HCT116 (cell line): ENCODE results near the gene SDK2. TPM values are rescaled to one million over a fixed set of nuclear protein-coding genes. Genes with fewer than 3 reads are reported as not detected.

Source experiments
- ATAC-seq: fragments of 200-7000 bp; cut with Tn5 transposase; 2 replicates; pipeline ENCODE4 v1.9.1; 2020; ENCODE audit warnings: mild to moderate bottlenecking, moderate library complexity
- BruUV-seq: library from RNA; stranded (reverse); fragments of 400-500 nt; replicated peaks from 2 replicates; lab custom pipeline; 2021; lab: Mats Ljungman, UMichigan
- CTCF ChIA-PET: fragments of 300-600 bp; sonication (Branson Sonifier 250); formaldehyde crosslinking; loops from one replicate; lab custom pipeline; 2021; ENCODE audit warnings: antibody characterized with exemption; lab: Charles Lee
- POLR2A ChIA-PET: fragments of 300-600, 350-600 bp; sonication (Branson Sonifier 250); formaldehyde crosslinking; loops from one replicate; lab custom pipeline; 2021; ENCODE audit warnings: antibody characterized with exemption; lab: Charles Lee
- RAD21 ChIA-PET, 2 experiments: fragments of 300-600 bp; sonication (Branson Sonifier 250); formaldehyde crosslinking; loops; one replicate each; lab custom pipeline; 2023; ENCODE audit warnings: low total read pairs in 2 of 2; ENCODE audit not compliant: uncharacterized antibody in 2 of 2, unreplicated experiment in 2 of 2, low non-redundant PET in 1 of 2; lab: Charles Lee
- DNase-seq: peaks from one replicate; pipeline ENCODE4 v3.0.0-alpha.2; 2010; ENCODE audit warnings: low read depth, low spot score
- H2AFZ ChIP-seq: fragments of 200-600 bp; shearing (Covaris generic), sonication (generic); 2 replicates; pipeline ENCODE4 v1.6.1; 2017; ENCODE audit warnings: low read depth, mixed run types, mixed read lengths, antibody characterized with exemption, low read length; ENCODE audit not compliant: poor library complexity, severe bottlenecking
- H3K27ac ChIP-seq: 2 replicates; pipeline ENCODE4 v1.5.1; 2012; ENCODE audit warnings: low read depth, low read length
- H3K27me3 ChIP-seq: fragments of 200-600 bp; sonication (generic); 2 replicates; pipeline ENCODE4 v1.6.1; 2016; ENCODE audit warnings: mixed run types, low read length, mixed read lengths; ENCODE audit not compliant: insufficient read depth
- H3K36me3 ChIP-seq, 2 experiments: fragments of 200-500 bp in 1 of 2; fragments of 200-600 bp in 1 of 2; sonication (Bioruptor generic) in 1 of 2; sonication (generic) in 1 of 2; 2 replicates each; pipeline versions ENCODE4 v1.5.1 to v1.6.1; 2014 to 2016; ENCODE audit warnings: low read length in 2 of 2, inconsistent platforms in 1 of 2, mixed read lengths in 1 of 2, mixed run types in 1 of 2; ENCODE audit not compliant: insufficient read depth in 2 of 2, control insufficient read depth in 1 of 2
- H3K4me1 ChIP-seq, 2 experiments: fragments of 200-600 bp in 1 of 2; sonication (generic) in 1 of 2; 2 replicates each; pipeline versions ENCODE4 v1.5.1 to v1.6.1; 2012 to 2017; ENCODE audit warnings: low read length in 2 of 2, inconsistent platforms in 1 of 2, mild to moderate bottlenecking in 1 of 2, mixed read lengths in 1 of 2, mixed run types in 1 of 2, moderate library complexity in 1 of 2; ENCODE audit not compliant: insufficient read depth in 2 of 2, control insufficient read depth in 1 of 2
- H3K4me2 ChIP-seq: fragments of 200-600 bp; sonication (generic); 2 replicates; pipeline ENCODE4 v1.6.1; 2017; ENCODE audit warnings: mixed run types, low read length, mixed read lengths
- H3K4me3 ChIP-seq, 2 experiments: fragments of 200-600 bp in 1 of 2; sonication (generic) in 1 of 2; replicated peaks in 1 of 2; 2 replicates each; pipeline ENCODE4 v1.5.1; 2011 to 2016; ENCODE audit warnings: low read length in 2 of 2, control low read depth in 1 of 2, low read depth in 1 of 2, mild to moderate bottlenecking in 1 of 2, mixed read lengths in 1 of 2, mixed run types in 1 of 2
- H3K79me2 ChIP-seq: fragments of 200-600 bp; sonication (generic); 2 replicates; pipeline ENCODE4 v1.6.1; 2017; ENCODE audit warnings: mild to moderate bottlenecking, mixed run types, low read length, moderate library complexity, mixed read lengths; ENCODE audit not compliant: insufficient read depth
- H3K9ac ChIP-seq: fragments of 200-600 bp; sonication (generic); 2 replicates; pipeline ENCODE4 v1.6.1; 2016; ENCODE audit warnings: low read length, mixed read lengths
- H3K9me2 ChIP-seq: fragments of 200-600 bp; sonication (generic), shearing (Covaris generic); 2 replicates; pipeline ENCODE4 v1.6.1; 2017; ENCODE audit warnings: mixed run types, mild to moderate bottlenecking, moderate library complexity; ENCODE audit not compliant: insufficient read depth
- H3K9me3 ChIP-seq, 2 experiments: fragments of 200-500 bp in 1 of 2; fragments of 200-600 bp in 1 of 2; sonication (Bioruptor generic) in 1 of 2; sonication (generic) in 1 of 2; 2 replicates each; pipeline ENCODE4 v1.6.1; 2014 to 2017; ENCODE audit warnings: low read length in 2 of 2, mixed read lengths in 2 of 2, inconsistent platforms in 1 of 2, low read depth in 1 of 2, mild to moderate bottlenecking in 1 of 2, mixed run types in 1 of 2, moderate library complexity in 1 of 2; ENCODE audit not compliant: control insufficient read depth in 1 of 2, insufficient read depth in 1 of 2
- H4K20me1 ChIP-seq: fragments of 200-600 bp; sonication (generic), shearing (Covaris generic); 2 replicates; pipeline ENCODE4 v1.6.1; 2017; ENCODE audit warnings: mixed run types, mild to moderate bottlenecking, moderate library complexity; ENCODE audit not compliant: insufficient read depth
- CBX3 ChIP-seq: IDR thresholded peaks from 2 replicates; pipeline ENCODE4 v1.6.1; 2012; ENCODE audit warnings: low read depth
- CEBPB ChIP-seq: IDR thresholded peaks from 2 replicates; pipeline ENCODE4 v1.6.1; 2012; ENCODE audit warnings: low read depth
- CTCF ChIP-seq, 3 experiments: fragments of 200-600 bp in 1 of 3; sonication (generic) in 1 of 3; IDR thresholded peaks in 2 of 3; conservative IDR thresholded peaks in 1 of 3; 2 replicates each; pipeline ENCODE4 v1.5.1; 2012 to 2017; ENCODE audit warnings: low read depth in 2 of 3, low read length in 2 of 3, antibody characterized with exemption in 1 of 3, borderline replicate concordance in 1 of 3, control low read depth in 1 of 3, mild to moderate bottlenecking in 1 of 3, mixed read lengths in 1 of 3, mixed run types in 1 of 3, moderate library complexity in 1 of 3; ENCODE audit not compliant: insufficient read depth in 1 of 3
- EGR1 ChIP-seq: IDR thresholded peaks from 2 replicates; pipeline ENCODE4 v1.6.1; 2012; ENCODE audit warnings: low read depth
- ELF1 ChIP-seq: IDR thresholded peaks from 2 replicates; pipeline ENCODE4 v1.6.1; 2012; ENCODE audit warnings: low read depth, borderline replicate concordance
- EZH2 ChIP-seq: fragments of 200-600 bp; sonication (generic); IDR thresholded peaks from 2 replicates; pipeline ENCODE4 v1.6.1; 2017; ENCODE audit warnings: antibody characterized with exemption, mixed run types
- EZH2phosphoT487 ChIP-seq: fragments of 200-600 bp; IDR thresholded peaks from 2 replicates; pipeline ENCODE4 v1.6.1; 2018; ENCODE audit warnings: antibody characterized with exemption, borderline replicate concordance
- JUND ChIP-seq: IDR thresholded peaks from 2 replicates; pipeline ENCODE4 v1.6.1; 2012
- POLR2AphosphoS5 ChIP-seq: IDR thresholded peaks from 2 replicates; pipeline ENCODE4 v1.6.1; 2011; ENCODE audit warnings: mild to moderate bottlenecking, low read depth, low read length, moderate library complexity
- REST ChIP-seq: IDR thresholded peaks from 2 replicates; pipeline ENCODE4 v1.6.1; 2012; ENCODE audit warnings: low read depth
- SP1 ChIP-seq: IDR thresholded peaks from 2 replicates; pipeline ENCODE4 v1.6.1; 2012; ENCODE audit warnings: low read depth
- SRF ChIP-seq: IDR thresholded peaks from 2 replicates; pipeline ENCODE4 v1.6.1; 2012; ENCODE audit warnings: low read depth
- TCF7L2 ChIP-seq: IDR thresholded peaks from 2 replicates; pipeline ENCODE4 v1.7.0; 2011; ENCODE audit warnings: borderline replicate concordance, inconsistent platforms; ENCODE audit not compliant: insufficient read depth, insufficient read length; ENCODE audit errors: extremely low read depth
- YY1 ChIP-seq: IDR thresholded peaks from 2 replicates; pipeline ENCODE4 v1.6.1; 2011; ENCODE audit warnings: low read length, low read depth, moderate library complexity, mild to moderate bottlenecking; ENCODE audit not compliant: insufficient replicate concordance; ENCODE audit errors: extremely low read depth
- ZFX ChIP-seq: fragments of 450-650 bp; IDR thresholded peaks from 2 replicates; pipeline ENCODE4 v1.6.1; 2017
- ZNF274 ChIP-seq: fragments of 200-500 bp; sonication (Bioruptor generic); IDR thresholded peaks from 2 replicates; pipeline ENCODE4 v1.6.1; 2014; ENCODE audit warnings: mild to moderate bottlenecking, low read depth, low read length, inconsistent platforms
- intact Hi-C: fragments of 100-400 bp; cut with micrococcal nuclease; formaldehyde crosslinking; loops from 2 replicates; pipeline ENCODE4 v1.10.0; 2022
- total RNA-seq: library from RNA; stranded (reverse); gene quantifications from one replicate; pipeline ENCODE4 v1.2.1, GENCODE V29; 2021; ENCODE audit not compliant: unreplicated experiment
- TF ChIP-seq, protein P1 (sequence below): IDR thresholded peaks from 2 replicates; pipeline ENCODE4 v1.6.1; 2011; ENCODE audit warnings: mild to moderate bottlenecking, low read length, moderate library complexity; ENCODE audit not compliant: insufficient replicate concordance; ENCODE audit errors: extremely low read depth
- TF ChIP-seq, protein P2 (sequence below): IDR thresholded peaks from 2 replicates; pipeline ENCODE4 v1.6.1; 2012

SDK2 gene
- total RNA-seq, 1 experiment from 2014 or later: 0.10 TPM

DNA sequence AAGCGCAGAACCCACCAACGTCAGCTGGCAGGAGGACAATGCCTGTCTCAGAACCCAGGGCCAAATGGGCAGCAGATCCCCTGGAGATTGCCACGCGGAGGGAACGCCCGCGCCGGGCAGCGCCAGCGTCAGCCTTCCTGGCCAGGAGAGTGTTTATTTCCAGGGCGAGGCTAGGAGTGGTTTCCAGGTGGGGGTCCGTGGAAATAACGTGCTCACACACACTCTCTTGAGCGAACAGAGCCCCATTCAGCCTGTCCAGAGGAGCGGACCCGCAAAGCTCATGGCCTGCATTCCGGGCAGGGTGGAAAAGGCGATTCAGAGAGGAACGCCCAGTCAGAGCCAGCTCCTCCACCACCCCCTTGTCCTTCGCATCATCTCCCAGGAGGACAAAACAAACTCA, 40.3 kb downstream of the SDK2 start:
- ATAC-seq: no peak
- Histone ChIP-seq H3K9me3 (no peaks in the 10 kb centered on the region), H3K79me2 (no peaks in the 10 kb centered on the region), H2AFZ (no peak overlapping the region), H4K20me1 (no peaks in the 10 kb centered on the region), H3K9ac (no peak overlapping the region), H3K4me1 (no peaks in the 10 kb centered on the region), H3K27ac (no peak overlapping the region), H3K4me3 (no peak overlapping the region), H3K36me3 (no peaks in the 10 kb centered on the region), H3K9me2 (no peaks in the 10 kb centered on the region; the same call in 1 of the 2 replicates), H3K4me2 (no peak overlapping the region), H3K27me3 (peaks cover 13% of the 10 kb centered on the region)
- intact Hi-C loops: no loop called here
- no peak for TF ChIP-seq JUND
- no peak for TF ChIP-seq ZFX
- TF ChIP-seq EGR1: no peak
- TF ChIP-seq, protein P1, sequence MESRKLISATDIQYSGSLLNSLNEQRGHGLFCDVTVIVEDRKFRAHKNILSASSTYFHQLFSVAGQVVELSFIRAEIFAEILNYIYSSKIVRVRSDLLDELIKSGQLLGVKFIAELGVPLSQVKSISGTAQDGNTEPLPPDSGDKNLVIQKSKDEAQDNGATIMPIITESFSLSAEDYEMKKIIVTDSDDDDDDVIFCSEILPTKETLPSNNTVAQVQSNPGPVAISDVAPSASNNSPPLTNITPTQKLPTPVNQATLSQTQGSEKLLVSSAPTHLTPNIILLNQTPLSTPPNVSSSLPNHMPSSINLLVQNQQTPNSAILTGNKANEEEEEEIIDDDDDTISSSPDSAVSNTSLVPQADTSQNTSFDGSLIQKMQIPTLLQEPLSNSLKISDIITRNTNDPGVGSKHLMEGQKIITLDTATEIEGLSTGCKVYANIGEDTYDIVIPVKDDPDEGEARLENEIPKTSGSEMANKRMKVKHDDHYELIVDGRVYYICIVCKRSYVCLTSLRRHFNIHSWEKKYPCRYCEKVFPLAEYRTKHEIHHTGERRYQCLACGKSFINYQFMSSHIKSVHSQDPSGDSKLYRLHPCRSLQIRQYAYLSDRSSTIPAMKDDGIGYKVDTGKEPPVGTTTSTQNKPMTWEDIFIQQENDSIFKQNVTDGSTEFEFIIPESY: no peak
- TF ChIP-seq EZH2phosphoT487: no peak
- no peak for TF ChIP-seq EZH2
- TF ChIP-seq CTCF (IDR thresholded peaks at IDR 0.05 in 2 of 3, conservative IDR thresholded peaks at IDR 0.05 in 1 of 3; ENCODE audit: borderline replicate concordance in 1 of 3, insufficient read depth in 1 of 3, low read depth in 2 of 3, low read length in 2 of 3): no peak
- no peak for TF ChIP-seq TCF7L2
- TF ChIP-seq, protein P2, sequence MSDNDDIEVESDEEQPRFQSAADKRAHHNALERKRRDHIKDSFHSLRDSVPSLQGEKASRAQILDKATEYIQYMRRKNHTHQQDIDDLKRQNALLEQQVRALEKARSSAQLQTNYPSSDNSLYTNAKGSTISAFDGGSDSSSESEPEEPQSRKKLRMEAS: no peak
- TF ChIP-seq SP1: no peak
- TF ChIP-seq REST: no peak
- no peak for TF ChIP-seq CEBPB
- no peak for TF ChIP-seq CBX3
- TF ChIP-seq POLR2AphosphoS5: no peak
- TF ChIP-seq SRF: no peak
- TF ChIP-seq YY1: no peak
- TF ChIP-seq ZNF274: no peak
- TF ChIP-seq ELF1: no peak
- DNase-seq: no peak
- RAD21 ChIA-PET: no interaction called here
- no TSS peak for BruUV-seq
- POLR2A ChIA-PET: no interaction called here
- CTCF ChIA-PET: no interaction called here
